Keratinocyte (primary cell): ENCODE data around the gene SHPK. TPM values are rescaled to one million over a fixed set of nuclear protein-coding genes. Genes with fewer than 3 reads are reported as not detected.
A peak's percentile ranks its signal among the peaks of the same experiment; 100 is the strongest.

Source experiments
- DNase-seq: peaks from one replicate; pipeline ENCODE4 v3.0.0-alpha.2; 2011; ENCODE audit warnings: low read depth, missing footprints, low spot score
- FAIRE-seq: peaks from 2 replicates; lab custom pipeline; 2011; peaks lifted over from hg19 to GRCh38; lab: Jason Lieb, UNC
- H2AFZ ChIP-seq: 2 replicates; pipeline ENCODE4 v1.6.0; 2012; ENCODE audit warnings: low read length, control low read depth, inconsistent platforms; ENCODE audit not compliant: control insufficient read depth
- H3K27ac ChIP-seq: 2 replicates; pipeline ENCODE4 v1.5.1; 2011; ENCODE audit warnings: low read length; ENCODE audit not compliant: control insufficient read depth, insufficient read depth
- H3K27me3 ChIP-seq: 3 replicates; pipeline ENCODE4 v1.6.0; 2011; ENCODE audit warnings: low read length; ENCODE audit not compliant: control insufficient read depth, insufficient read depth; ENCODE audit errors: extremely low read depth
- H3K36me3 ChIP-seq, 2 experiments: 2 replicates in 1 of 2; 3 replicates in 1 of 2; pipeline ENCODE4 v1.5.1; 2011; ENCODE audit warnings: low read length in 2 of 2, mild to moderate bottlenecking in 1 of 2; ENCODE audit not compliant: control insufficient read depth in 2 of 2, insufficient read depth in 2 of 2; ENCODE audit errors: extremely low read depth in 1 of 2
- H3K4me1 ChIP-seq: 3 replicates; pipeline ENCODE4 v1.5.1; 2011; ENCODE audit warnings: low read length; ENCODE audit not compliant: control insufficient read depth, insufficient read depth; ENCODE audit errors: extremely low read depth
- H3K4me2 ChIP-seq: 3 replicates; pipeline ENCODE4 v1.6.0; 2011; ENCODE audit warnings: low read depth, low read length; ENCODE audit not compliant: control insufficient read depth, insufficient read depth; ENCODE audit errors: extremely low read depth
- H3K4me3 ChIP-seq, 3 experiments: fragments of 200-600 bp in 1 of 3; sonication (generic) in 1 of 3; 2 replicates in 2 of 3; 3 replicates in 1 of 3; pipeline ENCODE4 v1.5.1; 2011 to 2016; ENCODE audit warnings: low read length in 3 of 3, mild to moderate bottlenecking in 3 of 3, control low read depth in 2 of 3, inconsistent platforms in 1 of 3, low read depth in 1 of 3, mixed read lengths in 1 of 3, mixed run types in 1 of 3, moderate library complexity in 1 of 3; ENCODE audit not compliant: control insufficient read depth in 2 of 3, insufficient read depth in 2 of 3; ENCODE audit errors: extremely low read depth in 1 of 3
- H3K79me2 ChIP-seq: 2 replicates; pipeline ENCODE4 v1.6.0; 2012; ENCODE audit warnings: low read length; ENCODE audit not compliant: control insufficient read depth, insufficient read depth
- H3K9ac ChIP-seq: 3 replicates; pipeline ENCODE4 v1.6.0; 2011; ENCODE audit warnings: low read length; ENCODE audit not compliant: control insufficient read depth, insufficient read depth; ENCODE audit errors: extremely low read depth
- H3K9me1 ChIP-seq: 3 replicates; pipeline ENCODE4 v1.6.0; 2011; ENCODE audit warnings: low read length; ENCODE audit not compliant: control insufficient read depth, insufficient read depth; ENCODE audit errors: extremely low read depth
- H3K9me3 ChIP-seq: 2 replicates; pipeline ENCODE4 v1.5.1; 2012; ENCODE audit warnings: low read depth, low read length; ENCODE audit not compliant: control insufficient read depth
- H4K20me1 ChIP-seq: 3 replicates; pipeline ENCODE4 v1.6.0; 2011; ENCODE audit warnings: low read length; ENCODE audit not compliant: control insufficient read depth, insufficient read depth; ENCODE audit errors: extremely low read depth
- EZH2 ChIP-seq: IDR thresholded peaks from one replicate; pipeline ENCODE4 v1.6.1; 2012; ENCODE audit warnings: inconsistent platforms, mild to moderate bottlenecking, low read length, moderate library complexity
- dilution Hi-C: fragments of 300-500 bp; cut with MboI; formaldehyde crosslinking; loops from one replicate; pipeline ENCODE4 v1.7.0; 2020; ENCODE audit warnings: low sequenced_read_pairs; ENCODE audit not compliant: extremely low pct_ligation_motif_present
- polyA plus RNA-seq, 5 experiments: library from polyadenylated mRNA; depleted of rRNA in 3 of 5; stranded (reverse) in 3 of 5; stranded (forward) in 1 of 5; unstranded in 1 of 5; fragments of >200 nt; gene quantifications; 1 replicate in 1 of 5; 2 replicates in 3 of 5; 3 replicates in 1 of 5; pipeline versions ENCODE4 v1.2.1 to v1.2.3, GENCODE V29; 2011 to 2012; ENCODE audit warnings: missing spikeins in 2 of 5, low read depth in 1 of 5, low replicate concordance in 1 of 5
- TF ChIP-seq, protein P1 (sequence below), 3 experiments: IDR thresholded peaks in 1 of 3; conservative IDR thresholded peaks in 1 of 3; optimal IDR thresholded peaks in 1 of 3; 2 replicates in 2 of 3; 3 replicates in 1 of 3; pipeline versions ENCODE3 to v1.5.1; 2011; ENCODE audit warnings: low read length in 3 of 3, mild to moderate bottlenecking in 3 of 3, moderate library complexity in 2 of 3, control low read depth in 1 of 3, inconsistent platforms in 1 of 3; ENCODE audit not compliant: insufficient read depth in 2 of 3; ENCODE audit errors: extremely low read depth in 1 of 3

SHPK gene
- polyA plus RNA-seq, 1 donor (not counting 4 experiments of a cell fraction or from before 2014, with no cell fraction given), result 9.2 TPM

DNA sequence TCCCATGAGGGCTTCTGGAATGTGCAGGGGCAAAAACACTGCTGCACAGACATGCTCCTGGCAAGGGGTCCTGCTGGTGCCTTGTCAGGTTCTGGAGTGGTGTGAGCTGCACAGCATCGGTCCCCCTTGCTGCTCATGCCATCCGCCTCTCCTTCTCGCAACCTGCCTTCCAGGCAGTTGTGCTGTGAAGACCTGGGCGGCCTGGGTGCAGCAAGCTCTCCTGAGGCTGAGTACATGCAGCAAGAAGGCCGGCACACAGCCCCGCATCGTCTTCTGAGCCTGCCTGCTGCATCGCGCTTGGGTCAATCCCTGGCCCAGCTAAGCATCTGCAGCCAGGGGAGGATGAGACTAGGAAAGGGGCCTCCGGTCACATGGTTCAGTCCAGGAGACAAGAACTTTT lies 26.4 kb downstream of the SHPK start:
- DNase-seq, result no peak
- H3K4me3 ChIP-seq, result no peak overlapping the region
- no peak overlapping the region for H2AFZ ChIP-seq
- H3K9me3 ChIP-seq, result no peaks in the 10 kb centered on the region
- no peak for FAIRE-seq
- peaks cover 18 to 20% of the 10 kb centered on the region in 2 experiments for H3K36me3 ChIP-seq
- H3K27ac ChIP-seq, result no peak overlapping the region
- TF ChIP-seq, protein P1, sequence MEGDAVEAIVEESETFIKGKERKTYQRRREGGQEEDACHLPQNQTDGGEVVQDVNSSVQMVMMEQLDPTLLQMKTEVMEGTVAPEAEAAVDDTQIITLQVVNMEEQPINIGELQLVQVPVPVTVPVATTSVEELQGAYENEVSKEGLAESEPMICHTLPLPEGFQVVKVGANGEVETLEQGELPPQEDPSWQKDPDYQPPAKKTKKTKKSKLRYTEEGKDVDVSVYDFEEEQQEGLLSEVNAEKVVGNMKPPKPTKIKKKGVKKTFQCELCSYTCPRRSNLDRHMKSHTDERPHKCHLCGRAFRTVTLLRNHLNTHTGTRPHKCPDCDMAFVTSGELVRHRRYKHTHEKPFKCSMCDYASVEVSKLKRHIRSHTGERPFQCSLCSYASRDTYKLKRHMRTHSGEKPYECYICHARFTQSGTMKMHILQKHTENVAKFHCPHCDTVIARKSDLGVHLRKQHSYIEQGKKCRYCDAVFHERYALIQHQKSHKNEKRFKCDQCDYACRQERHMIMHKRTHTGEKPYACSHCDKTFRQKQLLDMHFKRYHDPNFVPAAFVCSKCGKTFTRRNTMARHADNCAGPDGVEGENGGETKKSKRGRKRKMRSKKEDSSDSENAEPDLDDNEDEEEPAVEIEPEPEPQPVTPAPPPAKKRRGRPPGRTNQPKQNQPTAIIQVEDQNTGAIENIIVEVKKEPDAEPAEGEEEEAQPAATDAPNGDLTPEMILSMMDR (optimal IDR thresholded peaks at IDR 0.05 in 1 of 3, IDR thresholded peaks at IDR 0.05 in 1 of 3, conservative IDR thresholded peaks at IDR 0.05 in 1 of 3; ENCODE audit: extremely low read depth in 1 of 3, insufficient read depth in 2 of 3, low read length in 3 of 3), result no peak
- TF ChIP-seq EZH2, result no peak
- H3K27me3 ChIP-seq, result no peaks in the 10 kb centered on the region
- H3K4me1 ChIP-seq, result peaks cover 4% of the 10 kb centered on the region
- H3K9me1 ChIP-seq, result no peaks in the 10 kb centered on the region
- no peak overlapping the region for H3K9ac ChIP-seq
- no peak overlapping the region for H3K4me2 ChIP-seq
- H4K20me1 ChIP-seq, result no peaks in the 10 kb centered on the region
- dilution Hi-C loops, result no loop called here
- H3K79me2 ChIP-seq, result no peaks in the 10 kb centered on the region

DNA sequence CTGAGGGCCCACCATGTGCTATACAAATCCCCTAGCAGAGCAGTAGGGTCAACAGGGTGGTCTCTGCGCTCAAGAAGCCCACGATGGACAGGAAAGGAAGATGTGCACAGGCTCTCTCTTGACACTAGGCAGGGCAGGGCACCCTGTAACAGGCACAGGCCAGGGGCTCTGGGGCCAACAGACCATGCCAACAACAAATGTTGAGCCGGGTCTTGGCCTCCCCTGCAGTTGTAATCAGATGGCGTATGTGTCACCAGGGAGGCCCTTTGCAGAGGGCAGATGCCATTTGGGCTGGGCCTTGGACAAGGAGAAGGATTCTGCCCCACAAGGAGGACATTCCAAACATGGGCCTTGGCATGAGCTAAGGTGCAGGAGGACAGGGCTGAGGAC lies 32.2 kb downstream of the SHPK start:
- no peak for TF ChIP-seq EZH2
- Histone ChIP-seq H3K27ac (peak overlapping the region; percentile 42), H3K9ac (peak overlapping the region; percentile 11), H3K36me3 (peaks cover 4 to 7% of the 10 kb centered on the region in 2 experiments), H3K4me1 (peaks cover 15% of the 10 kb centered on the region), H3K4me3 (no peak overlapping the region), H4K20me1 (no peaks in the 10 kb centered on the region), H3K9me1 (peaks cover 7% of the 10 kb centered on the region), H3K79me2 (no peaks in the 10 kb centered on the region), H2AFZ (no peak overlapping the region), H3K9me3 (no peaks in the 10 kb centered on the region), H3K27me3 (no peaks in the 10 kb centered on the region), H3K4me2 (no peak overlapping the region)
- no peak for DNase-seq
- dilution Hi-C loops, result no loop called here
- no peak for FAIRE-seq
